SKM-1 treated with dmso at 0.1 percent for 144 hours (cell line): Measurements from ENCODE around the gene MAML2.

Source experiments
- DNase-seq: peaks from one replicate; lab custom pipeline; 2025; ENCODE audit not compliant: unreplicated experiment; lab: John Stamatoyannopoulos, UW

Gene MAML2

GRCh38 chr11:96107143-96107824, 235.7 kb downstream of the MAML2 start:
- DNase-seq: no peak

- DNase-seq: no peak
Measured at GRCh38 chr11:96106645-96107044, 236.3 kb downstream of the MAML2 start.

GRCh38 chr11:96105944-96106343, 237.1 kb downstream of the MAML2 start:
- DNase-seq: no peak

- no peak for DNase-seq
Measured at GRCh38 chr11:96105197-96105895, 237.6 kb downstream of the MAML2 start.

- DNase-seq: no peak
Measured at GRCh38 chr11:96104496-96104895, 238.5 kb downstream of the MAML2 start.

- DNase-seq: no peak
Measured at GRCh38 chr11:96103721-96104120, 239.3 kb downstream of the MAML2 start.

- no peak for DNase-seq
Measured at GRCh38 chr11:96103102-96103501, 239.9 kb downstream of the MAML2 start.

- no peak for DNase-seq
Measured at GRCh38 chr11:96102664-96103078, 240.3 kb downstream of the MAML2 start.

GRCh38 chr11:96101146-96101545, 241.8 kb downstream of the MAML2 start:
- no peak for DNase-seq

GRCh38 chr11:96098511-96099241, 244.3 kb downstream of the MAML2 start:
- no peak for DNase-seq

GRCh38 chr11:96097844-96098421, 245.1 kb downstream of the MAML2 start:
- no peak for DNase-seq

GRCh38 chr11:96096360-96096759, 246.6 kb downstream of the MAML2 start:
- DNase-seq: no peak

GRCh38 chr11:96095884-96096303, 247.1 kb downstream of the MAML2 start:
- DNase-seq: no peak

GRCh38 chr11:96094156-96094555, 248.8 kb downstream of the MAML2 start:
- no peak for DNase-seq

- no peak for DNase-seq
Measured at GRCh38 chr11:96092511-96092910, 250.5 kb downstream of the MAML2 start.

GRCh38 chr11:96091476-96091875, 251.5 kb downstream of the MAML2 start:
- DNase-seq: no peak

- DNase-seq: no peak
Measured at GRCh38 chr11:96090711-96091110, 252.3 kb downstream of the MAML2 start.

GRCh38 chr11:96088914-96089313, 254.1 kb downstream of the MAML2 start:
- no peak for DNase-seq

GRCh38 chr11:96086111-96086510, 256.9 kb downstream of the MAML2 start:
- no peak for DNase-seq

GRCh38 chr11:96085319-96085930, 257.6 kb downstream of the MAML2 start:
- no peak for DNase-seq

GRCh38 chr11:96084610-96085318, 258.2 kb downstream of the MAML2 start:
- no peak for DNase-seq
